ENCODE data around the gene SH2D1A.

DNA sequence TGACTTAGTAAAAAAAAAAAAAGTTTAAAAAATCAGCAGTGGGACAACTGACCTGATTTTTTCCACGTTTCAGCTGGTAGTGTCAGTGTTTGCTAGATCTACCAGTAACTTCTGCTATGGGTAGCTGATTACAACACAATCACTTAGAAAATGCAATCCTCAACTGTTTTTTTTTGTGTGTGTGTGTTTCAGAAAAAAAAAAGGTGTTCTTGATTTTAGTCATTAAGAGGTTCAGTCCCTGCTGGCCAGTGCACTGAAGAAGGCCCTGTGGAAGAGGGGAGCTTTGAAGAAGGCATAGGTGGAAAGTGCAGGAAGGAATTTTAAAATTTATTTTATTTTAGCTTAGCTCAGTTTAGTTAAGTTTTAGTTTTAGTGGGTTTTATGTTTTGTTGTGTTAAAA lies 46.9 kb downstream of the SH2D1A start:
- TF ChIP-seq CTCF (IDR thresholded peaks at IDR 0.05) (no peak), ZFX (IDR thresholded peaks at IDR 0.05; ENCODE audit: borderline replicate concordance) (no peak)
